DOHH2 (cell line): ENCODE data around the gene STAP2.

Source experiments
- H3F3A ChIP-seq: fragments of 200-600 bp; sonication (generic), shearing (Covaris generic); 2 replicates; pipeline ENCODE4 v1.6.0; 2016; ENCODE audit warnings: antibody characterized with exemption, mild to moderate bottlenecking; ENCODE audit not compliant: control insufficient read depth, insufficient read depth
- H3K27ac ChIP-seq: fragments of 200-600 bp; sonication (generic); 2 replicates; pipeline ENCODE4 v1.5.1; 2014; ENCODE audit warnings: low read depth, mild to moderate bottlenecking, low read length, moderate library complexity
- H3K27me3 ChIP-seq: fragments of 200-600 bp; sonication (generic); 2 replicates; pipeline ENCODE4 v1.6.1; 2014; ENCODE audit warnings: mild to moderate bottlenecking, low read length, mixed read lengths; ENCODE audit not compliant: control insufficient read depth
- H3K36me3 ChIP-seq: fragments of 200-600 bp; sonication (generic); 2 replicates; pipeline ENCODE4 v1.6.1; 2014; ENCODE audit warnings: mild to moderate bottlenecking, low read length, moderate library complexity, mixed read lengths; ENCODE audit not compliant: control insufficient read depth
- H3K4me1 ChIP-seq: fragments of 200-600 bp; sonication (generic); 2 replicates; pipeline ENCODE4 v1.6.1; 2014; ENCODE audit warnings: mild to moderate bottlenecking, low read length, mixed read lengths; ENCODE audit not compliant: control insufficient read depth
- H3K4me2 ChIP-seq: fragments of 200-600 bp; sonication (generic); 2 replicates; pipeline ENCODE4 v1.6.0; 2014; ENCODE audit warnings: mild to moderate bottlenecking, low read length, moderate library complexity
- H3K4me3 ChIP-seq: fragments of 200-600 bp; sonication (generic); 2 replicates; pipeline ENCODE4 v1.5.1; 2014; ENCODE audit warnings: mild to moderate bottlenecking, low read length, mixed read lengths
- H3K79me2 ChIP-seq: fragments of 200-600 bp; sonication (generic); 2 replicates; pipeline ENCODE4 v1.6.1; 2014; ENCODE audit warnings: mild to moderate bottlenecking, low read length, mixed read lengths; ENCODE audit not compliant: control insufficient read depth
- H3K9me2 ChIP-seq: fragments of 200-600 bp; sonication (generic); replicated peaks from 2 replicates; pipeline ENCODE4 v1.6.1; 2014; ENCODE audit warnings: mild to moderate bottlenecking, low read length, mixed read lengths; ENCODE audit not compliant: control insufficient read depth
- H3K9me3 ChIP-seq: fragments of 200-600 bp; sonication (generic); 2 replicates; pipeline ENCODE4 v1.6.1; 2014; ENCODE audit warnings: antibody characterized with exemption, low read length, mixed read lengths; ENCODE audit not compliant: control insufficient read depth, insufficient read depth
- H4K20me1 ChIP-seq: fragments of 200-600 bp; sonication (generic); 2 replicates; pipeline ENCODE4 v1.6.0; 2014; ENCODE audit warnings: low read depth, mild to moderate bottlenecking, antibody characterized with exemption, low read length, moderate library complexity; ENCODE audit not compliant: control insufficient read depth, insufficient read depth
- CTCF ChIP-seq: fragments of 200-600 bp; sonication (generic); IDR thresholded peaks from one replicate; pipeline ENCODE4 v1.5.1; 2014; ENCODE audit warnings: antibody characterized with exemption, mild to moderate bottlenecking, low read depth, low read length; ENCODE audit not compliant: poor library complexity, severe bottlenecking
- EZH2phosphoT487 ChIP-seq: fragments of 200-600 bp; sonication (generic); IDR thresholded peaks from 2 replicates; pipeline ENCODE4 v1.6.1; 2017; ENCODE audit warnings: borderline replicate concordance, mild to moderate bottlenecking, antibody characterized with exemption, low read length, moderate library complexity, mixed read lengths

Gene STAP2

GRCh38 chr19:4310247-4311121 is 28.1 kb downstream of the STAP2 start:
- H3K4me1 ChIP-seq = no peaks in the 10 kb centered on the region
- TF ChIP-seq CTCF (no peak), EZH2phosphoT487 (no peak)
- H3F3A ChIP-seq = no peaks in the 10 kb centered on the region
- H3K36me3 ChIP-seq = no peaks in the 10 kb centered on the region
- H3K4me2 ChIP-seq = no peak overlapping the region
- H3K79me2 ChIP-seq = no peaks in the 10 kb centered on the region
- no peaks in the 10 kb centered on the region for H3K9me3 ChIP-seq
- H4K20me1 ChIP-seq = no peaks in the 10 kb centered on the region
- no peak overlapping the region for H3K27ac ChIP-seq
- no peaks in the 10 kb centered on the region for H3K9me2 ChIP-seq
- H3K4me3 ChIP-seq = no peak overlapping the region
- no peaks in the 10 kb centered on the region for H3K27me3 ChIP-seq

GRCh38 chr19:4305659-4306058 is 33.0 kb downstream of the STAP2 start:
- peaks cover 3% of the 10 kb centered on the region; the same call in 1 of the 2 replicates for H3K4me1 ChIP-seq
- no peaks in the 10 kb centered on the region for H3K79me2 ChIP-seq
- no peaks in the 10 kb centered on the region for H3K9me3 ChIP-seq
- TF ChIP-seq EZH2phosphoT487 (no peak), CTCF (no peak)
- no peaks in the 10 kb centered on the region for H3K9me2 ChIP-seq
- H3K27ac ChIP-seq = no peak overlapping the region
- H3F3A ChIP-seq = no peaks in the 10 kb centered on the region
- H4K20me1 ChIP-seq = no peaks in the 10 kb centered on the region
- no peak overlapping the region for H3K4me2 ChIP-seq
- H3K27me3 ChIP-seq = no peaks in the 10 kb centered on the region
- H3K4me3 ChIP-seq = no peak overlapping the region
- H3K36me3 ChIP-seq = no peaks in the 10 kb centered on the region

DNA sequence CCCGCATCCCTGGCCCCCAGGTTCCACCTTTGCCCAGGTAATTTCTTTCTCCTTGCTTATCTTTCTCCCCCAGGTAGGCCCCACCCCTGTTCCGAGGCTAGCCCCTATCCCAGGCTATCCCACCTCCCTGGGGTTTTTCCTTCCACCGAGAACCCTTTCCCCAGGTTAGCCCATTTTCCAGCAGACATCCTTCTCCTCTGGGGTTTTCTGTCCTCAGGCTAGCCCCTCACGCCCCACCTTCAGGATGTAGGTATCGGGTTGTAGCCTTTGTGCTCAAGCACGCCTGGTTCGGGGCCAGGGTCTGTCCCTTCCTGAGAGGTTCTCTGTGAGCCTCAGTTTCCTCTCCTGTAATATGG is 33.4 kb downstream of the STAP2 start:
- H3K9me2 ChIP-seq = no peaks in the 10 kb centered on the region
- no peaks in the 10 kb centered on the region for H4K20me1 ChIP-seq
- H3K4me1 ChIP-seq = peaks cover 3% of the 10 kb centered on the region; the same call in 1 of the 2 replicates
- H3K79me2 ChIP-seq = no peaks in the 10 kb centered on the region
- H3K27me3 ChIP-seq = no peaks in the 10 kb centered on the region
- H3K4me3 ChIP-seq = no peak overlapping the region
- no peaks in the 10 kb centered on the region for H3K36me3 ChIP-seq
- no peak for TF ChIP-seq CTCF
- no peak for TF ChIP-seq EZH2phosphoT487
- no peaks in the 10 kb centered on the region for H3K9me3 ChIP-seq
- H3F3A ChIP-seq = no peaks in the 10 kb centered on the region
- no peak overlapping the region for H3K4me2 ChIP-seq
- H3K27ac ChIP-seq = no peak overlapping the region
